ENCODE results near the gene MTHFSD.

DNA sequence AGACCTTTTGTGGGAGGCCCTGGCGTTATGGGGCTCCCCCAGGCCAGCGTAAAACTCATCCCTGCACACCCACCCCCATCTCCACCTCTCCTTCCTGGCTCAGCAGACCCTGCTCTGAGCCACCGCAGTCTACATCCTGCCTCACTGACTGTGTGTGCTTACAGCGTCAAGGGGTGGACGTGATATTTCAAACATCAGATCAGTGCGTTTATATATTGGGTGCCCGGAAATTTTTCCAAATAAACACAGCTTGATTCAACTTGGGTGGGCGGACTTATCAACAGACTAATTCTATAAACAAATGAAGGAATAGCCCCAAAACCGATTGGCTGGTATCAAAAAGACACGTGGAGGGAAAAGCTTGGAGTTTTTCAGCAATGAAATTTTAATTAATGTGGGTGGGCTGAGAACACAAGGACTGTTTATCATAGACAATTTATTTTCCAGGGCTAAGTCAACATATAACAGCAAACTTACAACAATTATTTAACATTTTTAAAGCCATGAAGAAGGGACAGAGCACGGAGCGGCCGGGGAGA, 23.1 kb upstream of the MTHFSD start, which contains the start of gene FOXL1:
- TF ChIP-seq ZFP30 (CRISPR knock-in tag; IDR thresholded peaks at IDR 0.05) (no peak), ESRRG (CRISPR knock-in tag; IDR thresholded peaks at IDR 0.05) (no peak), TOX (CRISPR knock-in tag; IDR thresholded peaks at IDR 0.05; ENCODE audit: borderline replicate concordance) (no peak), GLIS3 (CRISPR knock-in tag; IDR thresholded peaks at IDR 0.05) (no peak), OSR1 (CRISPR knock-in tag; IDR thresholded peaks at IDR 0.05) (no peak), RARB (CRISPR knock-in tag; IDR thresholded peaks at IDR 0.05) (no peak)
- TF ChIP-seq, protein P1, sequence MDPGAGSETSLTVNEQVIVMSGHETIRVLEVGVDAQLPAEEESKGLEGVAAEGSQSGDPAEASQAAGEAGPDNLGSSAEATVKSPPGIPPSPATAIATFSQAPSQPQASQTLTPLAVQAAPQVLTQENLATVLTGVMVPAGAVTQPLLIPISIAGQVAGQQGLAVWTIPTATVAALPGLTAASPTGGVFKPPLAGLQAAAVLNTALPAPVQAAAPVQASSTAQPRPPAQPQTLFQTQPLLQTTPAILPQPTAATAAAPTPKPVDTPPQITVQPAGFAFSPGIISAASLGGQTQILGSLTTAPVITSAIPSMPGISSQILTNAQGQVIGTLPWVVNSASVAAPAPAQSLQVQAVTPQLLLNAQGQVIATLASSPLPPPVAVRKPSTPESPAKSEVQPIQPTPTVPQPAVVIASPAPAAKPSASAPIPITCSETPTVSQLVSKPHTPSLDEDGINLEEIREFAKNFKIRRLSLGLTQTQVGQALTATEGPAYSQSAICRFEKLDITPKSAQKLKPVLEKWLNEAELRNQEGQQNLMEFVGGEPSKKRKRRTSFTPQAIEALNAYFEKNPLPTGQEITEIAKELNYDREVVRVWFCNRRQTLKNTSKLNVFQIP (CRISPR knock-in tag; IDR thresholded peaks at IDR 0.05; ENCODE audit: borderline replicate concordance, low read depth) = no peak
- TF ChIP-seq, protein P2, sequence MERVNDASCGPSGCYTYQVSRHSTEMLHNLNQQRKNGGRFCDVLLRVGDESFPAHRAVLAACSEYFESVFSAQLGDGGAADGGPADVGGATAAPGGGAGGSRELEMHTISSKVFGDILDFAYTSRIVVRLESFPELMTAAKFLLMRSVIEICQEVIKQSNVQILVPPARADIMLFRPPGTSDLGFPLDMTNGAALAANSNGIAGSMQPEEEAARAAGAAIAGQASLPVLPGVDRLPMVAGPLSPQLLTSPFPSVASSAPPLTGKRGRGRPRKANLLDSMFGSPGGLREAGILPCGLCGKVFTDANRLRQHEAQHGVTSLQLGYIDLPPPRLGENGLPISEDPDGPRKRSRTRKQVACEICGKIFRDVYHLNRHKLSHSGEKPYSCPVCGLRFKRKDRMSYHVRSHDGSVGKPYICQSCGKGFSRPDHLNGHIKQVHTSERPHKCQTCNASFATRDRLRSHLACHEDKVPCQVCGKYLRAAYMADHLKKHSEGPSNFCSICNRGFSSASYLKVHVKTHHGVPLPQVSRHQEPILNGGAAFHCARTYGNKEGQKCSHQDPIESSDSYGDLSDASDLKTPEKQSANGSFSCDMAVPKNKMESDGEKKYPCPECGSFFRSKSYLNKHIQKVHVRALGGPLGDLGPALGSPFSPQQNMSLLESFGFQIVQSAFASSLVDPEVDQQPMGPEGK (CRISPR knock-in tag; IDR thresholded peaks at IDR 0.05; ENCODE audit: borderline replicate concordance) = no peak
